HG03097 (cell line): ENCODE measurements around the gene SPCS1.

ENCODE experiments used
- ATAC-seq: cut with Tn5 transposase; IDR thresholded peaks from one replicate; pipeline ENCODE4 v1.9.1; 2021; ENCODE audit not compliant: unreplicated experiment, low FRiP score

The SPCS1 gene

GRCh38 chr3:52694528-52695189 is 11.2 kb upstream of the SPCS1 start:
- no peak for ATAC-seq

- no peak for ATAC-seq
Measured at GRCh38 chr3:52695798-52696671, 9.9 kb upstream of the SPCS1 start.

GRCh38 chr3:52696830-52697631 is 8.9 kb upstream of the SPCS1 start:
- ATAC-seq: no peak

GRCh38 chr3:52697632-52697965 is 8.3 kb upstream of the SPCS1 start:
- ATAC-seq: no peak

- no peak for ATAC-seq
Measured at GRCh38 chr3:52703341-52703740, 2.6 kb upstream of the SPCS1 start.

GRCh38 chr3:52704611-52705437 is 1.1 kb upstream of the SPCS1 start:
- ATAC-seq: peak; percentile 8

- no peak for ATAC-seq
Measured at GRCh38 chr3:52705438-52705687, 543 bp upstream of the SPCS1 start.

- no peak for ATAC-seq
Measured at GRCh38 chr3:52707585-52707984, 1.7 kb downstream of the SPCS1 start.

- ATAC-seq: no peak
Measured at GRCh38 chr3:52710512-52710911, 4.6 kb downstream of the SPCS1 start.

- ATAC-seq: no peak
Measured at GRCh38 chr3:52712291-52713212, 6.6 kb downstream of the SPCS1 start.

GRCh38 chr3:52714335-52715302 is 8.7 kb downstream of the SPCS1 start:
- ATAC-seq: no peak

- ATAC-seq: no peak
Measured at GRCh38 chr3:52715714-52716305, 9.9 kb downstream of the SPCS1 start.

- no peak for ATAC-seq
Measured at GRCh38 chr3:52719618-52720017, 13.7 kb downstream of the SPCS1 start.

- no peak for ATAC-seq
Measured at GRCh38 chr3:52721002-52721729, 15.3 kb downstream of the SPCS1 start.

- no peak for ATAC-seq
Measured at GRCh38 chr3:52721730-52722008, 15.8 kb downstream of the SPCS1 start.

- no peak for ATAC-seq
Measured at GRCh38 chr3:52722491-52722890, 16.6 kb downstream of the SPCS1 start.

- ATAC-seq: no peak
Measured at GRCh38 chr3:52723935-52724334, 18.0 kb downstream of the SPCS1 start.

- ATAC-seq: no peak
Measured at GRCh38 chr3:52724511-52724910, 18.6 kb downstream of the SPCS1 start.
